Effector memory CD4-positive, alpha-beta T cell (primary cell): ENCODE data around the gene PRDM10.

Experiments used
- DNase-seq, 3 donors: peaks; one replicate each; pipeline ENCODE4 v3.0.0-alpha.2; 2020
- H3K27ac ChIP-seq: 2 replicates; pipeline ENCODE4 v1.7.0; 2013; ENCODE audit warnings: mild to moderate bottlenecking, low read length, moderate library complexity; ENCODE audit not compliant: insufficient read depth, poor library complexity, severe bottlenecking
- H3K27me3 ChIP-seq: replicated peaks from 2 replicates; pipeline ENCODE4 v1.7.0; 2013; ENCODE audit warnings: mild to moderate bottlenecking, low read length; ENCODE audit not compliant: insufficient read depth, control insufficient read depth, poor library complexity, severe bottlenecking
- H3K36me3 ChIP-seq: 2 replicates; pipeline ENCODE4 v1.7.0; 2013; ENCODE audit warnings: mild to moderate bottlenecking, low read length, moderate library complexity; ENCODE audit not compliant: control insufficient read depth, insufficient read depth
- H3K4me1 ChIP-seq: 2 replicates; pipeline ENCODE4 v1.7.0; 2013; ENCODE audit warnings: low read length, mild to moderate bottlenecking; ENCODE audit not compliant: control insufficient read depth, insufficient read depth, poor library complexity, severe bottlenecking
- H3K4me3 ChIP-seq: 2 replicates; pipeline ENCODE4 v1.7.0; 2013; ENCODE audit warnings: low read length, low read depth, mild to moderate bottlenecking; ENCODE audit not compliant: insufficient read depth, poor library complexity, severe bottlenecking
- H3K9me3 ChIP-seq: 2 replicates; pipeline ENCODE4 v1.7.0; 2013; ENCODE audit warnings: mild to moderate bottlenecking, low read length, moderate library complexity; ENCODE audit not compliant: control insufficient read depth

Gene PRDM10

DNA sequence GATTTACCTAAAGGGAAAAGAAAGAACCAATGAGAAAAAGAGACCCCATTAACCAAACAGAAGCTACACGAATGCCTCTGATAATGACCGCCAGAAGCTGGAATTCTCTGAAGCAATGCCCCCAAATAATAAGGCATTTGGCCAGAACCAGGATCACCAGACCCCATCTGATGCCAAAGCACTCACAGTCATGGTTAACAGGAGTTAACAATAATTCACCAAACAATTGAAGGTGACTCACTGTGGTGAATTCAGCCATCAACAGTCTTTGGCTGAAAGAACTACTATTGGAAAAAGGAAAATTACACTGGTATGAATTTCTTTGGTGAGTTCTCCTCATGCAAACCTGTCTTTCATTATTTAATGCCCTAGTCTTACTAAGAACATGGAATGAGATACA lies 85.4 kb downstream of the PRDM10 start:
- H3K27ac ChIP-seq: no peak overlapping the region
- peaks cover 18% of the 10 kb centered on the region for H3K36me3 ChIP-seq
- no peaks in the 10 kb centered on the region for H3K27me3 ChIP-seq
- no peaks in the 10 kb centered on the region for H3K4me1 ChIP-seq
- H3K4me3 ChIP-seq: no peak overlapping the region
- no peaks in the 10 kb centered on the region for H3K9me3 ChIP-seq
- no peak for DNase-seq

DNA sequence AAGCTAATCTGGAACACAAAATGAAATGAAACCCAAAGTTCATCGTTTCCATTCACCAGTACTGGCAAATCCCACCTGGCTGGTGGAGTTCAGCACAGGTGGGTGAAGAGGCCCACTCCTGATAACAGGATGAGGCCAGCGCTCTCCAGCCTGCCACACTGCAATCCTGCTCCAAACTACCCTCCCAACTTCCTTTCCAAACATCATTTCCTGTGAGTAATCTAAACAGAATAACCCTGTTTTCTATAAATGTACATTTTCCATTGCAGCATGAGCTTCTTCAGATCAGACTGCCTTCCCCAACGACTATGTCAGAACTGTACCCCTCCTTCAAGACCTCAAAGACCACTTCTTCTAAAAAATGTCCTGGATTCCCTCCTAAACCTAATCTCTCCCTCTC lies 91.3 kb downstream of the PRDM10 start:
- H3K4me3 ChIP-seq: no peak overlapping the region
- H3K4me1 ChIP-seq: no peaks in the 10 kb centered on the region
- H3K27ac ChIP-seq: no peak overlapping the region
- no peaks in the 10 kb centered on the region for H3K9me3 ChIP-seq
- DNase-seq: no peak
- peaks cover 30% of the 10 kb centered on the region for H3K36me3 ChIP-seq
- no peaks in the 10 kb centered on the region for H3K27me3 ChIP-seq

DNA sequence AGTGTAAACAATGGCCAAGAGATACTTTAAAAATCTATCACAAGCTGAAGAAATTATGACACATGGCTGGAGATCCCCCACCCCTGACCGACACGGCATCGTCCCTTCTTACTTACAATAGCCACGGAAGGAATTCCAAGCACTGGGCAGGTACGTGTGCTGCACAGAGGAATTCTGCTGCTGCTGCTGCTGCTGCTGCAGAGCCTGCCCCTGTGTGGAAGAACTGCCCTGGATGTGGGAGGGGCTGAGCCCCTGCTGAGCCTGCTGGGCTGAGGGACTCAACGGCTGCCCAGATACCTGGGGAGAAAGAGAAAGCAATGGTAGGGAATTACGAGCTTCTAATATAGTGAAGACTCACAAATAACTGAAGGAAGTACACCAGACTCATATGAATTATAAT lies 92.3 kb downstream of the PRDM10 start:
- Histone ChIP-seq H3K9me3 (no peaks in the 10 kb centered on the region), H3K4me1 (no peaks in the 10 kb centered on the region), H3K36me3 (peaks cover 29% of the 10 kb centered on the region), H3K4me3 (no peak overlapping the region), H3K27me3 (no peaks in the 10 kb centered on the region), H3K27ac (no peak overlapping the region)
- no peak for DNase-seq

- Histone ChIP-seq H3K4me3 (no peak overlapping the region), H3K4me1 (no peaks in the 10 kb centered on the region), H3K9me3 (no peaks in the 10 kb centered on the region), H3K36me3 (peaks cover 6% of the 10 kb centered on the region), H3K27me3 (no peaks in the 10 kb centered on the region), H3K27ac (no peak overlapping the region)
- DNase-seq: no peak
Observed at GRCh38 chr11:129905402-129905801, 97.2 kb downstream of the PRDM10 start.

DNA sequence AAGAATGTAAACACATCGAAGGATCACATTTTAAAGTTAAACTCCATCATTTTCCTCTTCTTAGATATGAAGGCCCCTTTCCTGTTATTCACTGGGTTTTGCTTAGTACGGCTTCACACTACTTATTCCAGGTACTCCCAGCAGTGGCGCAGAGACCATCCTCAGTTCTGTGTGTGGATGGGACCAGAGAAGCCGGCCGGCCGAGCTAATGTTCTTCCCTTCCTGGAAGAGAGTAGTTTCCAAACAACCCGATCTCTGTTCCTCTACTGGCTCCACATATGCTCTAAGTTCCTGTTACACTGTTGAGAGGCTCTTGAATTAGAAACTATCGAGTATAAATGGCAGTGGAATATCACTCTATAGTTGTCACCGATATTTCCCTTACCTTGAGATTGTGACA lies 106.6 kb downstream of the PRDM10 start:
- Histone ChIP-seq H3K27ac (peak overlapping the region; percentile 70), H3K4me1 (peaks cover 10% of the 10 kb centered on the region), H3K9me3 (no peaks in the 10 kb centered on the region), H3K4me3 (peak overlapping the region; percentile 74), H3K36me3 (peaks cover 13% of the 10 kb centered on the region), H3K27me3 (no peaks in the 10 kb centered on the region)
- no peak for DNase-seq

- Histone ChIP-seq H3K27me3 (no peaks in the 10 kb centered on the region), H3K36me3 (peaks cover 19% of the 10 kb centered on the region), H3K9me3 (no peaks in the 10 kb centered on the region), H3K4me1 (peaks cover 10% of the 10 kb centered on the region), H3K4me3 (peak within 1 kb of the TSS; percentile 74), H3K27ac (peak within 1 kb of the TSS; percentile 70)
- peak; percentile 77 to 81 (median 79) for DNase-seq
Observed at GRCh38 chr11:129895126-129896041, 107.3 kb downstream of the PRDM10 start, which contains the start of gene NFRKB. NFRKB (minus strand) TSS chr11:129895578; CDS start chr11:129892849, 2,729 bp downstream.

GRCh38 chr11:129894278-129895125 lies 108.1 kb downstream of the PRDM10 start:
- H3K36me3 ChIP-seq: peaks cover 28% of the 10 kb centered on the region
- H3K27ac ChIP-seq: peak overlapping the region; percentile 70
- no peak for DNase-seq

GRCh38 chr11:129888451-129888850 lies 114.2 kb downstream of the PRDM10 start:
- Histone ChIP-seq H3K27ac (peak overlapping the region; percentile 18), H3K4me1 (peaks cover 13% of the 10 kb centered on the region), H3K36me3 (peaks cover 72% of the 10 kb centered on the region), H3K27me3 (no peaks in the 10 kb centered on the region), H3K9me3 (no peaks in the 10 kb centered on the region), H3K4me3 (no peak overlapping the region)
- no peak for DNase-seq

More at GRCh38 chr11:129894278-129895125, 108.1 kb downstream of the PRDM10 start:
- Histone ChIP-seq H3K4me1 (peaks cover 11% of the 10 kb centered on the region), H3K4me3 (peak overlapping the region; percentile 74), H3K9me3 (no peaks in the 10 kb centered on the region), H3K27me3 (no peaks in the 10 kb centered on the region)

- Histone ChIP-seq H3K4me1 (peaks cover 13% of the 10 kb centered on the region), H3K4me3 (no peak overlapping the region), H3K36me3 (peaks cover 84% of the 10 kb centered on the region), H3K27ac (no peak overlapping the region), H3K9me3 (no peaks in the 10 kb centered on the region), H3K27me3 (no peaks in the 10 kb centered on the region)
- no peak for DNase-seq
Observed at GRCh38 chr11:129885381-129885780, 117.3 kb downstream of the PRDM10 start.
